Ishikawa (cell line): ENCODE results near the gene SLC24A3.

ENCODE experiments used
- CEBPB ChIP-seq: IDR thresholded peaks from 2 replicates; pipeline ENCODE4 v1.6.1; 2012
- CREB1 ChIP-seq: IDR thresholded peaks from 2 replicates; pipeline ENCODE4 v1.6.1; 2012; ENCODE audit warnings: low read depth
- EGR1 ChIP-seq: IDR thresholded peaks from 2 replicates; pipeline ENCODE4 v1.6.1; 2012
- EP300 ChIP-seq: IDR thresholded peaks from 2 replicates; pipeline ENCODE4 v1.6.1; 2012; ENCODE audit warnings: borderline replicate concordance
- FOXM1 ChIP-seq: IDR thresholded peaks from 2 replicates; pipeline ENCODE4 v1.6.1; 2012; ENCODE audit warnings: low read depth, borderline replicate concordance
- MAX ChIP-seq: IDR thresholded peaks from 2 replicates; pipeline ENCODE4 v1.6.1; 2012
- NFIC ChIP-seq: IDR thresholded peaks from 2 replicates; pipeline ENCODE4 v1.6.1; 2012
- RAD21 ChIP-seq: IDR thresholded peaks from 2 replicates; pipeline ENCODE4 v1.6.1; 2012; ENCODE audit warnings: low read depth
- REST ChIP-seq: IDR thresholded peaks from 2 replicates; pipeline ENCODE4 v1.6.1; 2012; ENCODE audit warnings: low read depth, mild to moderate bottlenecking
- TAF1 ChIP-seq: IDR thresholded peaks from 2 replicates; pipeline ENCODE4 v1.6.1; 2012; ENCODE audit warnings: low read depth, mild to moderate bottlenecking
- TCF12 ChIP-seq: IDR thresholded peaks from 2 replicates; pipeline ENCODE4 v1.6.1; 2012; ENCODE audit warnings: low read depth
- TEAD4 ChIP-seq: IDR thresholded peaks from 2 replicates; pipeline ENCODE4 v1.6.1; 2012
- YY1 ChIP-seq: IDR thresholded peaks from 2 replicates; pipeline ENCODE4 v1.6.1; 2012; ENCODE audit warnings: low read depth
- ZBTB7A ChIP-seq: IDR thresholded peaks from 2 replicates; pipeline ENCODE4 v1.6.1; 2012; ENCODE audit warnings: low read depth
- TF ChIP-seq, protein P1 (sequence below): IDR thresholded peaks from 2 replicates; pipeline ENCODE4 v1.6.1; 2012

Gene SLC24A3

GRCh38 chr20:19697415-19697814, 485.0 kb downstream of the SLC24A3 start:
- no peak for TF ChIP-seq YY1
- no peak for TF ChIP-seq REST
- no peak for TF ChIP-seq CREB1
- TF ChIP-seq RAD21, result no peak
- TF ChIP-seq TCF12, result no peak
- TF ChIP-seq TAF1, result no peak
- TF ChIP-seq, protein P1, sequence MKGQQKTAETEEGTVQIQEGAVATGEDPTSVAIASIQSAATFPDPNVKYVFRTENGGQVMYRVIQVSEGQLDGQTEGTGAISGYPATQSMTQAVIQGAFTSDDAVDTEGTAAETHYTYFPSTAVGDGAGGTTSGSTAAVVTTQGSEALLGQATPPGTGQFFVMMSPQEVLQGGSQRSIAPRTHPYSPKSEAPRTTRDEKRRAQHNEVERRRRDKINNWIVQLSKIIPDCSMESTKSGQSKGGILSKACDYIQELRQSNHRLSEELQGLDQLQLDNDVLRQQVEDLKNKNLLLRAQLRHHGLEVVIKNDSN, result no peak
- no peak for TF ChIP-seq TEAD4

DNA sequence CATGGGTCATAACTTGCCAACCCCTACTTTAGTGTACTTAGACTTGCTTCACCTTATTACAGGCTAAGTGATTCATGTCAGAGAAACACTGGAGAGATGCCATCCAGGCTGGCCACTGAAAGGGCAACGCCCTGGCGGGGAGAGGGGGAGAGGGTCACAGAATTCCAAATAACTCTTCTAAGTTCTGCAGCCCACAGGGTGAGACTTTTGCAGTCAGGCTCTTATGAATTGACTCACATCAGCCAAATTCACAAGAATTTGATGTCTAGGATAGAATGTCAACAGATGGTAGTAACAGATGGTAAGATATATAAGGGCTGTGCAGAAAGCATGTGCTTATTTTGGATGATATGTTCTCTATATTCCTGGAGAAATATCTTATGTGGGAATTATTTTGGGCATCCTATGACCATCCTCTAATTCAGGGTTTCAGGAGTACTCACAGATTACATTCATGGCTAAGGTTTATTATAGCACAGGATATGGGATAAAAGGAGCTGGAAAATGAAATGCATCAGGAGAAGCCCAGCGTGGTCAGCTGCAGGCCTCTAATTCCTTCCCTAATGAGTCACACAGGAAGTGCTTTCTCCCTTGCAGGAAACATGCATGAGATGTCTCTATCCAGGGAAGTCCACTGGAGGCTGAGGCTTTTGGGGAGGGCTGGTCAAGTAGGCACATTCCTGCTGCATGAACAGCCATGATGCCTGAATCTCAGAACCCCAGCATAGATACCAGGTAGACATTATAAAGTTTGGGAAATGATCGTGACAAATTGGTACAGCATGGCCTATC, 486.9 kb downstream of the SLC24A3 start:
- TF ChIP-seq TCF12 (no peak), CEBPB (no peak), CREB1 (no peak), NFIC (no peak), MAX (no peak), REST (no peak), ZBTB7A (no peak), FOXM1 (no peak), TEAD4 (no peak), EP300 (no peak), EGR1 (no peak), RAD21 (no peak), TAF1 (no peak), YY1 (no peak)
- TF ChIP-seq, protein P1, result no peak

GRCh38 chr20:19701429-19701828, 489.0 kb downstream of the SLC24A3 start:
- TF ChIP-seq, protein P1, result no peak
- TF ChIP-seq RAD21 (no peak), CREB1 (no peak), ZBTB7A (no peak), EGR1 (no peak), EP300 (no peak), YY1 (no peak), REST (no peak), TCF12 (no peak), CEBPB (no peak), MAX (no peak)

DNA sequence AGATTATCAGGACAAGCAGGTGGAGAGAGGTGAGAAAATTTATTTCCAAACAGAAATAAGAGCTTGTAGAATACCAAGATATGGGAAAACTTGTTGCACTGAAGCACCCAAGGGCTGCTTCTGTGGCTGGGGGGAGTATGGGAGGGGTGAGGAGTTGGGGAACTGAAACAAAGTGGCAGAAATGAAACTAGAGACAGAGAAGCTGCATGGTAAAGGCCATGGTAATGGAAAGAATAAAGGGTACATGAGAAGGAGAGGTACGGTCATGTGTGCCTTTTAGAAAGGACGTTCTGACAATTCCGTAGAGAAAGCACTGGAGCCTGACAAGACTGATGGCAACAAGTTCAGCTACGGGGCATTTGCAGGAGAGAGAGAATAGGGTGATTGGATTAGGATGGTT, 494.0 kb downstream of the SLC24A3 start:
- TF ChIP-seq, protein P1, result no peak
- no peak for TF ChIP-seq TCF12
- no peak for TF ChIP-seq TAF1
- TF ChIP-seq CEBPB, result no peak
- TF ChIP-seq YY1, result no peak
- TF ChIP-seq MAX, result no peak
- no peak for TF ChIP-seq CREB1
- TF ChIP-seq RAD21, result no peak
- TF ChIP-seq EGR1, result no peak
- TF ChIP-seq EP300, result no peak
- no peak for TF ChIP-seq REST
- no peak for TF ChIP-seq ZBTB7A
- TF ChIP-seq FOXM1, result no peak
